Limb (tissue), 2 donors: ENCODE results near the gene CTDNEP1.

Experiments
- DNase-seq, 2 donors: peaks; one replicate each; pipeline ENCODE4 v3.0.0-alpha.2; 2016; ENCODE audit errors: extremely low spot score in 2 of 2

The CTDNEP1 gene

GRCh38 chr17:7251661-7252175 is at the start of gene CTDNEP1:
CTDNEP1 (minus strand) TSS chr17:7251734; CDS start chr17:7251296, 438 bp downstream.
- peak; percentile 99 to 100 for DNase-seq

GRCh38 chr17:7296189-7296861 is 44.8 kb upstream of the CTDNEP1 start:
- peak; percentile 66 to 88 for DNase-seq

- DNase-seq, result no peak
Measured at GRCh38 chr17:7295230-7296180, 44.0 kb upstream of the CTDNEP1 start.

GRCh38 chr17:7294614-7295153 is 43.1 kb upstream of the CTDNEP1 start, which contains the start of gene YBX2:
YBX2 (minus strand) TSS chr17:7294639; CDS start chr17:7294500, 139 bp downstream.
- DNase-seq, result peak; percentile 18 to 83

- no peak for DNase-seq
Measured at GRCh38 chr17:7293816-7294613, 42.5 kb upstream of the CTDNEP1 start.

GRCh38 chr17:7293159-7293558 is 41.6 kb upstream of the CTDNEP1 start:
- no peak for DNase-seq

- DNase-seq, result no peak
Measured at GRCh38 chr17:7292729-7293128, 41.2 kb upstream of the CTDNEP1 start.

GRCh38 chr17:7292194-7292593 is 40.7 kb upstream of the CTDNEP1 start:
- no peak for DNase-seq

GRCh38 chr17:7290685-7291084 is 39.2 kb upstream of the CTDNEP1 start:
- DNase-seq, result no peak

GRCh38 chr17:7290166-7290565 is 38.6 kb upstream of the CTDNEP1 start:
- no peak for DNase-seq

- DNase-seq, result no peak
Measured at GRCh38 chr17:7289256-7290032, 37.9 kb upstream of the CTDNEP1 start.

- no peak for DNase-seq
Measured at GRCh38 chr17:7285679-7286078, 34.1 kb upstream of the CTDNEP1 start.

GRCh38 chr17:7284911-7285310 is 33.4 kb upstream of the CTDNEP1 start:
- DNase-seq, result no peak

- DNase-seq, result no peak
Measured at GRCh38 chr17:7283471-7284216, 32.1 kb upstream of the CTDNEP1 start.

GRCh38 chr17:7282752-7283321 is 31.3 kb upstream of the CTDNEP1 start:
- DNase-seq, result no peak

- DNase-seq, result peak in 1 of 2 donors; percentile 63
Measured at GRCh38 chr17:7281953-7282751, 30.6 kb upstream of the CTDNEP1 start.

GRCh38 chr17:7281074-7281952 is 29.8 kb upstream of the CTDNEP1 start, which contains the start of gene SLC2A4:
SLC2A4 (plus strand) TSS chr17:7281718; CDS start chr17:7281935, 217 bp downstream.
- DNase-seq, result peak; percentile 85 to 93
